ENCODE data around the gene FAM120B. TPM values are rescaled to one million over a fixed set of nuclear protein-coding genes. Genes with fewer than 3 reads are reported as not detected.

The FAM120B gene
- total RNA-seq, 1 experiment from 2014 or later: 23.4 TPM

- Mint-ChIP-seq H3K4me1 (ENCODE audit: insufficient read depth, unreplicated experiment) (peaks cover 4% of the 10 kb centered on the region), H3K27me3 (ENCODE audit: insufficient read depth, unreplicated experiment) (peaks cover 31% of the 10 kb centered on the region), H3K4me3 (ENCODE audit: unreplicated experiment) (no peak overlapping the region), H3K36me3 (ENCODE audit: insufficient read depth, unreplicated experiment) (peaks cover 5% of the 10 kb centered on the region), H3K9me3 (ENCODE audit: unreplicated experiment) (no peaks in the 10 kb centered on the region), H3K27ac (ENCODE audit: low read depth, unreplicated experiment) (no peak overlapping the region)
- TF ChIP-seq CTCF (IDR thresholded peaks at IDR 0.05; ENCODE audit: unreplicated experiment): no peak
- no peak for DNase-seq (ENCODE audit: unreplicated experiment)
- intact Hi-C loops (cut with micrococcal nuclease): no loop called here
- CTCF ChIA-PET: interaction anchor here (0.6 kb wide), 1 partner anchor 35 kb away, joined by 3 read pairs; no protein-coding TSS in a partner anchor
- POLR2A ChIA-PET: interaction anchor here (0.6 kb wide), 1 partner anchor 437 kb away, joined by 4 read pairs; no protein-coding TSS in a partner anchor
- no TSS peak for BruUV-seq (replicated peaks)
Measured at GRCh38 chr6:170286246-170286933, 20.2 kb upstream of the FAM120B start.

GRCh38 chr6:170286934-170287265 is 19.7 kb upstream of the FAM120B start:
- Mint-ChIP-seq H3K4me1 (ENCODE audit: insufficient read depth, unreplicated experiment) (peaks cover 8% of the 10 kb centered on the region), H3K36me3 (ENCODE audit: insufficient read depth, unreplicated experiment) (peaks cover 5% of the 10 kb centered on the region), H3K27ac (ENCODE audit: low read depth, unreplicated experiment) (no peak overlapping the region), H3K9me3 (ENCODE audit: unreplicated experiment) (no peaks in the 10 kb centered on the region), H3K4me3 (ENCODE audit: unreplicated experiment) (no peak overlapping the region), H3K27me3 (ENCODE audit: insufficient read depth, unreplicated experiment) (peaks cover 36% of the 10 kb centered on the region)
- no peak for TF ChIP-seq CTCF (IDR thresholded peaks at IDR 0.05; ENCODE audit: unreplicated experiment)
- no peak for DNase-seq (ENCODE audit: unreplicated experiment)
- ChIA-PET CTCF (interaction anchor here (0.6 kb wide), 2 partner anchors 35 to 1864 kb away, joined by 3 read pairs; no protein-coding TSS in a partner anchor), POLR2A (interaction anchor here (0.6 kb wide), 1 partner anchor 438 kb away, joined by 4 read pairs; no protein-coding TSS in a partner anchor)
- no TSS peak for BruUV-seq (replicated peaks)
- intact Hi-C loops (cut with micrococcal nuclease): no loop called here

DNA sequence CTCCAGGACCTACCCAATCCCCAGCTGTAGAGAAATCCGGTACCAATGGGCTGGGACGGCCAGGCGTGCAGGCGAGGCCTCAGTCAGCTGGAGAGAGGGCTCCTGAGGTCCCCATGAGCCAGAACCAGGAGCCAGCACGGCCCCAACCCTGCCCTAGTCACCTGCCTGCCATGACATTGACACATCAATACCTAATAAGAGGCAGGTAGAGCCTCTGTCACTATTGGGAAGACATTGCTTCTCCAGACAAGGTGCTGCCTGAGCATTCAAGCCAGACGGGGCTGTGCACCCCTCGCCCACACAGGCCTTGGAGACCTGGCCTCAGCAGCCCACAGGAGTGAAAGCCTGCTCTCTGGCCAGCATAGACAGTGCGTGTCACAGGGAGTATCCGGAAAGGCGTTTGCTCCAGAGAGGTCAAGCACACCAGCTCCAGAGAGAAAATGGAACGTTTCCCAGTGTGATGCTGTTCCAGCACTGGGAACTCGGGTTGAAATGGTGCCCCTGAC is 19.1 kb upstream of the FAM120B start:
- peaks cover 5% of the 10 kb centered on the region for H3K36me3 Mint-ChIP-seq (ENCODE audit: insufficient read depth, unreplicated experiment)
- CTCF ChIA-PET: interaction anchor here (0.6 to 1.3 kb wide), 2 partner anchors 456 to 1864 kb away, joined by 3 to 4 read pairs; no protein-coding TSS in a partner anchor
- peaks cover 13% of the 10 kb centered on the region for H3K4me1 Mint-ChIP-seq (ENCODE audit: insufficient read depth, unreplicated experiment)
- no peaks in the 10 kb centered on the region for H3K9me3 Mint-ChIP-seq (ENCODE audit: unreplicated experiment)
- no peak for TF ChIP-seq CTCF (IDR thresholded peaks at IDR 0.05; ENCODE audit: unreplicated experiment)
- H3K27me3 Mint-ChIP-seq (ENCODE audit: insufficient read depth, unreplicated experiment): peaks cover 42% of the 10 kb centered on the region
- H3K4me3 Mint-ChIP-seq (ENCODE audit: unreplicated experiment): no peak overlapping the region
- POLR2A ChIA-PET: no interaction called here
- intact Hi-C loops (cut with micrococcal nuclease): no loop called here
- no TSS peak for BruUV-seq (replicated peaks)
- no peak overlapping the region for H3K27ac Mint-ChIP-seq (ENCODE audit: low read depth, unreplicated experiment)
- no peak for DNase-seq (ENCODE audit: unreplicated experiment)

GRCh38 chr6:170288091-170288631 is 18.4 kb upstream of the FAM120B start:
- no peak for TF ChIP-seq CTCF (IDR thresholded peaks at IDR 0.05; ENCODE audit: unreplicated experiment)
- Mint-ChIP-seq H3K27me3 (ENCODE audit: insufficient read depth, unreplicated experiment) (peaks cover 49% of the 10 kb centered on the region), H3K4me3 (ENCODE audit: unreplicated experiment) (peak overlapping the region; percentile 85), H3K36me3 (ENCODE audit: insufficient read depth, unreplicated experiment) (peaks cover 5% of the 10 kb centered on the region), H3K27ac (ENCODE audit: low read depth, unreplicated experiment) (no peak overlapping the region), H3K9me3 (ENCODE audit: unreplicated experiment) (no peaks in the 10 kb centered on the region), H3K4me1 (ENCODE audit: insufficient read depth, unreplicated experiment) (peaks cover 14% of the 10 kb centered on the region)
- CTCF ChIA-PET: interaction anchor here (1.3 kb wide), 1 partner anchor 456 kb away, joined by 4 read pairs; no protein-coding TSS in a partner anchor
- no TSS peak for BruUV-seq (replicated peaks)
- DNase-seq (ENCODE audit: unreplicated experiment): no peak
- intact Hi-C loops (cut with micrococcal nuclease): no loop called here
- POLR2A ChIA-PET: no interaction called here
